CD4-positive, alpha-beta T cell (primary cell): ENCODE measurements around the gene GNLY. TPM values are rescaled to one million over a fixed set of nuclear protein-coding genes. Genes with fewer than 3 reads are reported as not detected.

Experiments used
- ATAC-seq: fragments of 200-7000 bp; cut with Tn5 transposase; one replicate; pipeline ENCODE4 v1.10.0; 2022; ENCODE audit warnings: mild to moderate bottlenecking; ENCODE audit not compliant: poor library complexity
- CTCF ChIA-PET: fragments of 350-600 bp; sonication (Branson Sonifier 250); formaldehyde crosslinking; loops from one replicate; lab custom pipeline; 2021; ENCODE audit warnings: antibody characterized with exemption, inconsistent platforms; lab: Charles Lee
- POLR2A ChIA-PET: fragments of 350-600 bp; sonication (Branson Sonifier 250); formaldehyde crosslinking; loops from one replicate; lab custom pipeline; 2021; ENCODE audit warnings: antibody characterized with exemption, inconsistent platforms; lab: Charles Lee
- DNase-seq, 14 experiments: peaks; one replicate each; pipeline ENCODE4 v3.0.0-alpha.2; 2013 to 2020; ENCODE audit warnings: mixed read lengths in 2 of 14
- H3K27ac ChIP-seq, 2 donors: one replicate each; pipeline versions ENCODE4 v1.5.1 to v1.7.0; 2013; ENCODE audit warnings: low read length in 2 of 2, low read depth in 1 of 2, mild to moderate bottlenecking in 1 of 2
- H3K27me3 ChIP-seq, 2 experiments: 1 replicate in 1 of 2; 2 replicates in 1 of 2; pipeline versions ENCODE4 v1.6.1 to v1.7.0; 2013; ENCODE audit warnings: low read length in 2 of 2, control low read depth in 1 of 2, mild to moderate bottlenecking in 1 of 2, moderate library complexity in 1 of 2; ENCODE audit not compliant: insufficient read depth in 2 of 2, control insufficient read depth in 1 of 2
- H3K36me3 ChIP-seq: one replicate; pipeline ENCODE4 v1.6.1; 2013; ENCODE audit warnings: low read length, control low read depth; ENCODE audit not compliant: insufficient read depth
- H3K4me1 ChIP-seq: one replicate; pipeline ENCODE4 v1.6.1; 2013; ENCODE audit warnings: low read length, control low read depth; ENCODE audit not compliant: insufficient read depth
- H3K4me3 ChIP-seq: one replicate; pipeline ENCODE4 v1.5.1; 2013; ENCODE audit warnings: mild to moderate bottlenecking, low read length, moderate library complexity
- H3K9me3 ChIP-seq, 2 experiments: 1 replicate in 1 of 2; 2 replicates in 1 of 2; pipeline versions ENCODE4 v1.6.1 to v1.7.0; 2013; ENCODE audit warnings: low read length in 2 of 2, mild to moderate bottlenecking in 2 of 2, control low read depth in 1 of 2, moderate library complexity in 1 of 2; ENCODE audit not compliant: control insufficient read depth in 1 of 2, insufficient read depth in 1 of 2
- H3K27ac Mint-ChIP-seq: one replicate; pipeline ENCODE4 v1.8.0; 2020; ENCODE audit warnings: mixed read lengths
- H3K27me3 Mint-ChIP-seq: one replicate; pipeline ENCODE4 v1.8.0; 2021; ENCODE audit warnings: mixed read lengths
- H3K36me3 Mint-ChIP-seq: one replicate; pipeline ENCODE4 v1.8.0; 2021; ENCODE audit warnings: low read depth, mixed read lengths
- H3K4me1 Mint-ChIP-seq: one replicate; pipeline ENCODE4 v1.8.0; 2021; ENCODE audit warnings: low read depth, mixed read lengths
- H3K4me3 Mint-ChIP-seq: one replicate; pipeline ENCODE4 v1.8.0; 2020; ENCODE audit warnings: mild to moderate bottlenecking, mixed read lengths
- H3K9me3 Mint-ChIP-seq: one replicate; pipeline ENCODE4 v1.8.0; 2020; ENCODE audit warnings: mixed read lengths
- CTCF ChIP-seq: fragments of 200-600 bp; IDR thresholded peaks from one replicate; pipeline ENCODE4 v1.8.0; 2022; ENCODE audit warnings: antibody characterized with exemption, mild to moderate bottlenecking
- intact Hi-C, 2 experiments: fragments of 100-400 bp; cut with DNase I in 1 of 2; cut with micrococcal nuclease in 1 of 2; formaldehyde crosslinking; loops; one replicate each; pipeline versions ENCODE4 v1.15.1 to v1.9.0; 2023 to 2025; cut with DNase I, micrococcal nuclease
- total RNA-seq, 174 experiments: library from RNA in 2 of 174; stranded (reverse) in 2 of 174; gene quantifications; one replicate each; pipeline ENCODE4 v1.2.3 and lab custom pipeline; 2021 to 2026

GNLY gene
- total RNA-seq, 2 experiments from 2014 or later = 45.1 TPM

DNA sequence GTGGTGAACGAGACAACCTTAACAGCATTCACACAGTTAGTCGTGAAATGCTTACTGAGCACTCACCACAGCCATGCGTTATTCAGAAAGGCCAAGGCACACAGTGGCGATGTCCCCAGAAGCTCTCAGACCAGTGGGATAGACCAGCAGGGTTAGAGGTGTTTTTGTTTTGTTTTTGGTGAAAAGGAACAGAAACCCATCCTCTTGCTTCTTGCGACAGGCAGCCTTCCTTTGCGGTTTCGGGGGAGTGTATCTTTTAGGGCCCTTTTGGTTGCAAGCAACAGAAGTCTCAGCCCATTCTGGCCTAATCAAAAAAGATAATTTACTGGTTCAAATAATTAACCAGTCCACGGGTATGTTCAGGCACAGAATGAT is 4.7 kb downstream of the GNLY start:
- H3K9me3 ChIP-seq = no peaks in the 10 kb centered on the region
- no peaks in the 10 kb centered on the region for H3K36me3 ChIP-seq
- no peak overlapping the region for H3K27ac ChIP-seq
- H3K4me3 Mint-ChIP-seq = no peak overlapping the region
- no peaks in the 10 kb centered on the region for H3K4me1 Mint-ChIP-seq
- no peaks in the 10 kb centered on the region for H3K27me3 Mint-ChIP-seq
- no peak for ATAC-seq
- intact Hi-C loops = no loop called here
- H3K27me3 ChIP-seq = no peaks in the 10 kb centered on the region
- no peak overlapping the region for H3K4me3 ChIP-seq
- H3K36me3 Mint-ChIP-seq = no peaks in the 10 kb centered on the region
- ChIA-PET POLR2A (no interaction called here), CTCF (no interaction called here)
- no peak overlapping the region for H3K27ac Mint-ChIP-seq
- no peaks in the 10 kb centered on the region for H3K9me3 Mint-ChIP-seq
- H3K4me1 ChIP-seq = no peaks in the 10 kb centered on the region
- TF ChIP-seq CTCF = no peak
- DNase-seq = no peak

DNA sequence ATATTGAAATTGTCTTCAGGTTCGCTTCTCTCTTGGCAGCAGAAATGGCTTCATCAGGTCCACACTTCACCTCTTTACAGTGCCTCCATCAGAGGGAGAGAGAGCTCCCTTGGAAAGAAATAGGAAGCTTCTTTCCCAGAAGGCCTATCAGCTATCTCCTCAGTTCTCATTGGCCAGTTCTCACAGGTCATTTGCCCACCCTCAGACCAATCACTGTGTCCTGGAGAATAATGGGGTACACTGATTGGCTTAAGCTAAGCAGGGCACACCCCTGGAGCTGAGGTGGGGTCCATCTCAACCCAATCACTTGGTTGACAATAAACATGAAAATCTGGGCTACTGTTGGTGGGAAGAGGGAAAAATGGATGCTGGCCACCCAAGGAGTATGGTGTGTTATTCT is 5.2 kb downstream of the GNLY start:
- Mint-ChIP-seq H3K4me1 (no peaks in the 10 kb centered on the region), H3K4me3 (no peak overlapping the region), H3K27ac (no peak overlapping the region), H3K36me3 (no peaks in the 10 kb centered on the region), H3K27me3 (no peaks in the 10 kb centered on the region), H3K9me3 (no peaks in the 10 kb centered on the region)
- intact Hi-C loops = no loop called here
- Histone ChIP-seq H3K27me3 (no peaks in the 10 kb centered on the region), H3K9me3 (no peaks in the 10 kb centered on the region), H3K27ac (no peak overlapping the region), H3K4me1 (no peaks in the 10 kb centered on the region), H3K36me3 (no peaks in the 10 kb centered on the region), H3K4me3 (no peak overlapping the region)
- TF ChIP-seq CTCF = no peak
- ChIA-PET POLR2A (no interaction called here), CTCF (no interaction called here)
- ATAC-seq (no peak), DNase-seq (no peak)

DNA sequence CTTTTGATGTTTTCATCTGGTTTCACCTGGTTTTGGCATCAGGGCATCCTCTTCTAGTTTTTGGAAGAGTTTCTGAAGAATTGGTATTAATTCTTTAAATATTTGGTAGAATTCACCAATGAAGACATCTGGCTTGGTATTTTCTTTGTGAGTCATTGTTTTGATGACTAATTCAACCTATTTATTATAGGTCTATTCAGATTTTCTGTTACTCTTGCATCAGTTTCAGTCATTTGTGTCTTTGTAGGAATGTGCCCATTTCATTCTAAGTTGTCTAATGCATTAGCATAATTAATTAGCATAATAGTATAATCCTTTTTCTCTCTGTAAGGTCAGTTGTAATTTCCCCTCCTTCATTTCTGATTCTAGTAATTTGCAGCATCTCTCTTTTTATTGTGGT is 8.0 kb downstream of the GNLY start:
- POLR2A ChIA-PET = no interaction called here
- TF ChIP-seq CTCF = no peak
- H3K4me1 Mint-ChIP-seq = peaks cover 9% of the 10 kb centered on the region
- Histone ChIP-seq H3K4me3 (no peak overlapping the region), H3K36me3 (no peaks in the 10 kb centered on the region), H3K27me3 (peaks cover 0 to 4% of the 10 kb centered on the region in 2 experiments), H3K9me3 (no peaks in the 10 kb centered on the region), H3K4me1 (peaks cover 13% of the 10 kb centered on the region), H3K27ac (no peak overlapping the region)
- no peak for DNase-seq
- H3K4me3 Mint-ChIP-seq = no peak overlapping the region
- no peak for ATAC-seq
- H3K27ac Mint-ChIP-seq = no peak overlapping the region
- H3K36me3 Mint-ChIP-seq = no peaks in the 10 kb centered on the region
- H3K9me3 Mint-ChIP-seq = no peaks in the 10 kb centered on the region
- peaks cover 5% of the 10 kb centered on the region for H3K27me3 Mint-ChIP-seq
- intact Hi-C loops = loop anchor here in 1 of 2 experiments (10.0 kb wide), 1 partner anchor 307 kb away; no protein-coding TSS in a partner anchor
- CTCF ChIA-PET = no interaction called here
